Loucy (cell line): ENCODE results near the gene LRRC26.

Source experiments
- CTCF ChIP-seq: fragments of 200-600 bp; sonication (generic); conservative IDR thresholded peaks from 2 replicates; pipeline ENCODE4 v1.5.1; 2014; ENCODE audit warnings: mild to moderate bottlenecking, antibody characterized with exemption, low read length
- EZH2phosphoT487 ChIP-seq: fragments of 200-600 bp; IDR thresholded peaks from 2 replicates; pipeline ENCODE4 v1.6.1; 2018; ENCODE audit warnings: antibody characterized with exemption, mild to moderate bottlenecking, moderate library complexity, borderline replicate concordance

- TF ChIP-seq CTCF (no peak), EZH2phosphoT487 (no peak)
Observed at GRCh38 chr9:137178201-137178938, 8.5 kb upstream of the LRRC26 start.
